ENCODE results near the gene IPMK.

The IPMK gene

GRCh38 chr10:58153751-58154150 lies 113.9 kb downstream of the IPMK start:
- no peak for DNase-seq (ENCODE audit: low read depth)

DNA sequence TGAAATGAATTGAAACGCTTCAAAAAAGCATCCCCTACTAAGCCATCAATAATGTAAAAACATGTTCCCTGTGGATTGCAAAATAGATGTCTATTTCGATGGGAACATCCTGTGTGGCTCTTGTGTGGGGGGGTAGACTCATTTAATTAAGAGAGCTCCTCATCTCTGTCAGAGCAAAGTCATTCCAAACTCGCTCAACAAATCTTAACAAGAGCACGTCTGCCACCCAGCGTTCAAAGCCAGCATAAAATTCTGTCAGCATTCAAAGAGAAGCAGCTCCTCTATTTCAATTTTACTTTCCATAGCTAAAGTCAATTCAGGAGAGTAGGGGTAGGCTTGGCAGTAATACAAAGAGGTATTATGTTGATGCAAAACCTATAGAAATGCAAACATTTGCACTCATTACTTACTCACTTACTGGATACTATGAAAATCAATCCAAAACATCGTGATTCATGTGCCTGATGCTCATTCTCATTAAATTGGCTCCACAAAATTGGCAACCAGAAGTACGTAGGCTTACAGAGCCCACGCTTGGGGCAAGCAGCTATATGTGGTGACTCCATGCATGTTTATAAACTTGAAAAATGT lies 114.9 kb downstream of the IPMK start:
- no peak for DNase-seq (ENCODE audit: low read depth)

- DNase-seq (ENCODE audit: low read depth) = no peak
Observed at GRCh38 chr10:58150290-58150689, 117.4 kb downstream of the IPMK start.

DNA sequence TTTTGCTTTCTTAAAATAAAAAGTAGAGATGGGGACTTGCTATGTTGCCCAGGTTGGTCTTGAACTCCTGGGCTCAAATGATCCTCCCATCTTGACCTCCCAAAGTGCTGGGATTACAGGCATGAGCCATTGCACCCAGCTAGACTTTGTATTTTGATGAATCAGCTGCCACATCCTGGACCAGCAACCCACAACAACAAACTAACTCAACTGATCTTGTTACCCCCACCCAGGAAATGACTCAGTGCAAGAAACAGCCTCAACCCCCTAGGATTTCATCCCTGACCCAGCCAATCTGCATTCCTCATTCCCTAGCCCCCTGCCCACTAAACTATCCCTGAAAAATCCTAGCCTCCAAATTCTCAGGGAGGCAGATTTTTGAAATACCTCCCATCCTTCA lies 123.8 kb downstream of the IPMK start:
- no peak for DNase-seq (ENCODE audit: low read depth)

Data from activated T-helper 9 cell treated with anti-CD3 and anti-CD28 coated beads, Interleukin-2, amount 50 U/mL, for 16 hours (primary cell).